Smooth muscle cell (in vitro differentiated cells): ENCODE measurements around the gene PRELID2. TPM values are rescaled to one million over a fixed set of nuclear protein-coding genes. Genes with fewer than 3 reads are reported as not detected.
"Not testable (repeated sequence)": the region's sequence is repeated elsewhere in the genome, so short reads cannot be mapped to it uniquely, and the experiment has no call there.

Experiments
- DNase-seq: peaks from one replicate; lab custom pipeline; 2025; ENCODE audit not compliant: unreplicated experiment; lab: John Stamatoyannopoulos, UW
- H2AFZ ChIP-seq: fragments of 200-600 bp; sonication (generic); 2 replicates; pipeline ENCODE4 v1.6.0; 2016; ENCODE audit warnings: antibody characterized with exemption, low read depth, mild to moderate bottlenecking
- H3F3A ChIP-seq: fragments of 200-600 bp; sonication (generic); 2 replicates; pipeline ENCODE4 v1.6.0; 2017; ENCODE audit warnings: antibody characterized with exemption, low read depth
- H3K27ac ChIP-seq: fragments of 200-600 bp; sonication (generic); 2 replicates; pipeline ENCODE4 v1.5.1; 2016; ENCODE audit warnings: low read depth, mild to moderate bottlenecking
- H3K27me3 ChIP-seq: fragments of 200-600 bp; sonication (generic); 2 replicates; pipeline ENCODE4 v1.6.1; 2016; ENCODE audit warnings: low read depth, mild to moderate bottlenecking
- H3K36me3 ChIP-seq: fragments of 200-600 bp; sonication (generic); 2 replicates; pipeline ENCODE4 v1.5.1; 2016; ENCODE audit warnings: low read depth
- H3K4me1 ChIP-seq: fragments of 200-600 bp; sonication (generic); 2 replicates; pipeline ENCODE4 v1.5.1; 2016; ENCODE audit warnings: low read depth
- H3K4me2 ChIP-seq: fragments of 200-600 bp; sonication (generic); 2 replicates; pipeline ENCODE4 v1.6.0; 2016; ENCODE audit warnings: mild to moderate bottlenecking
- H3K4me3 ChIP-seq: fragments of 200-600 bp; sonication (generic); 2 replicates; pipeline ENCODE4 v1.5.1; 2016; ENCODE audit warnings: mild to moderate bottlenecking
- H3K79me2 ChIP-seq: fragments of 200-600 bp; sonication (generic); 2 replicates; pipeline ENCODE4 v1.6.0; 2016; ENCODE audit warnings: low read depth, mild to moderate bottlenecking
- H3K9ac ChIP-seq: fragments of 200-600 bp; sonication (generic); 2 replicates; pipeline ENCODE4 v1.6.0; 2016; ENCODE audit warnings: low read depth
- H3K9me3 ChIP-seq: fragments of 200-600 bp; sonication (generic); replicated peaks from 2 replicates; pipeline ENCODE4 v1.5.1; 2016; ENCODE audit warnings: low read depth
- H4K20me1 ChIP-seq: fragments of 200-600 bp; sonication (generic); 2 replicates; pipeline ENCODE4 v1.6.0; 2016; ENCODE audit warnings: low read depth
- CTCF ChIP-seq: fragments of 200-600 bp; sonication (generic); IDR thresholded peaks from 2 replicates; pipeline ENCODE4 v1.5.1; 2017; ENCODE audit warnings: borderline replicate concordance, mild to moderate bottlenecking, antibody characterized with exemption; ENCODE audit not compliant: insufficient read depth, poor library complexity, severe bottlenecking
- WGBS: methylation state at CpG from one replicate; pipeline ENCODE4 v1.1.7; 2016; ENCODE audit warnings: low lambda C conversion rate; 5-methylcytosine and 5-hydroxymethylcytosine counted together
- polyA plus RNA-seq: library from polyadenylated mRNA; unstranded; fragments of >200 nt; fragmentation: Nextera tagmentation; extraction: Ambion mirVana; gene quantifications from 2 replicates; pipeline ENCODE4 v1.2.1, GENCODE V29; 2016
- total RNA-seq: library from RNA; depleted of rRNA; stranded (reverse); fragments of >200 nt; gene quantifications from 2 replicates; pipeline ENCODE4 v1.2.3, GENCODE V29; 2014

The PRELID2 gene
- total and polyA plus RNA-seq, 2 experiments from 2014 or later: 2.5 to 7.3 TPM

GRCh38 chr5:145737578-145737977, 97.6 kb downstream of the PRELID2 start:
- 95% methylated on average over 1 of the region's 1 CpG for WGBS

GRCh38 chr5:145729956-145730355, 105.2 kb downstream of the PRELID2 start:
- 79% methylated on average over 1 of the region's 1 CpG for WGBS

More at GRCh38 chr5:145737578-145737977, 97.6 kb downstream of the PRELID2 start:
- TF ChIP-seq CTCF: no peak
- no peaks in the 10 kb centered on the region for H3K79me2 ChIP-seq
- H4K20me1 ChIP-seq: no peaks in the 10 kb centered on the region
- no peaks in the 10 kb centered on the region for H3K27me3 ChIP-seq
- no peak overlapping the region for H3K9ac ChIP-seq
- H3K9me3 ChIP-seq: no peaks in the 10 kb centered on the region
- H3K4me3 ChIP-seq: no peak overlapping the region
- H3K4me1 ChIP-seq: no peaks in the 10 kb centered on the region
- no peak overlapping the region for H2AFZ ChIP-seq
- H3K4me2 ChIP-seq: no peak overlapping the region
- peaks cover 3% of the 10 kb centered on the region for H3K36me3 ChIP-seq
- H3F3A ChIP-seq: no peaks in the 10 kb centered on the region
- DNase-seq: no peak
- no peak overlapping the region for H3K27ac ChIP-seq

GRCh38 chr5:145723516-145723915, 111.6 kb downstream of the PRELID2 start:
- no peaks in the 10 kb centered on the region for H3K4me1 ChIP-seq
- no peak overlapping the region for H3K4me3 ChIP-seq
- no peaks in the 10 kb centered on the region for H3K79me2 ChIP-seq
- H3K9me3 ChIP-seq: no peaks in the 10 kb centered on the region
- no peak overlapping the region for H3K27ac ChIP-seq
- no peaks in the 10 kb centered on the region for H3K27me3 ChIP-seq
- no peak for DNase-seq
- no peak overlapping the region for H3K4me2 ChIP-seq
- H2AFZ ChIP-seq: no peak overlapping the region
- no peak overlapping the region for H3K9ac ChIP-seq
- H3K36me3 ChIP-seq: no peaks in the 10 kb centered on the region
- no peaks in the 10 kb centered on the region for H3F3A ChIP-seq
- WGBS: 92% methylated on average over 1 of the region's 1 CpG
- H4K20me1 ChIP-seq: no peaks in the 10 kb centered on the region
- no peak for TF ChIP-seq CTCF

More at GRCh38 chr5:145729956-145730355, 105.2 kb downstream of the PRELID2 start:
- not testable (repeated sequence) for H3K27me3 ChIP-seq, H2AFZ ChIP-seq, H3K36me3 ChIP-seq, DNase-seq, H3K9ac ChIP-seq, H3K4me1 ChIP-seq, H3F3A ChIP-seq, H3K27ac ChIP-seq, H3K79me2 ChIP-seq, H4K20me1 ChIP-seq, H3K4me3 ChIP-seq, H3K9me3 ChIP-seq, H3K4me2 ChIP-seq

- H3F3A ChIP-seq: no peaks in the 10 kb centered on the region
- no peak overlapping the region for H2AFZ ChIP-seq
- H3K36me3 ChIP-seq: no peaks in the 10 kb centered on the region
- H4K20me1 ChIP-seq: no peaks in the 10 kb centered on the region
- no peaks in the 10 kb centered on the region for H3K27me3 ChIP-seq
- H3K4me2 ChIP-seq: no peak overlapping the region
- 31% methylated on average over 1 of the region's 1 CpG for WGBS
- TF ChIP-seq CTCF: peak; percentile 44
- no peak for DNase-seq
- H3K9ac ChIP-seq: no peak overlapping the region
- H3K27ac ChIP-seq: no peak overlapping the region
- H3K79me2 ChIP-seq: no peaks in the 10 kb centered on the region
- H3K9me3 ChIP-seq: no peaks in the 10 kb centered on the region
- no peaks in the 10 kb centered on the region for H3K4me1 ChIP-seq
- H3K4me3 ChIP-seq: no peak overlapping the region
Observed at GRCh38 chr5:145718956-145719355, 116.2 kb downstream of the PRELID2 start.
